ENCODE data around the gene KCNG4. TPM values are rescaled to one million over a fixed set of nuclear protein-coding genes. Genes with fewer than 3 reads are reported as not detected.

Gene KCNG4
- total RNA-seq, 1 experiment from 2014 or later: not detected

DNA sequence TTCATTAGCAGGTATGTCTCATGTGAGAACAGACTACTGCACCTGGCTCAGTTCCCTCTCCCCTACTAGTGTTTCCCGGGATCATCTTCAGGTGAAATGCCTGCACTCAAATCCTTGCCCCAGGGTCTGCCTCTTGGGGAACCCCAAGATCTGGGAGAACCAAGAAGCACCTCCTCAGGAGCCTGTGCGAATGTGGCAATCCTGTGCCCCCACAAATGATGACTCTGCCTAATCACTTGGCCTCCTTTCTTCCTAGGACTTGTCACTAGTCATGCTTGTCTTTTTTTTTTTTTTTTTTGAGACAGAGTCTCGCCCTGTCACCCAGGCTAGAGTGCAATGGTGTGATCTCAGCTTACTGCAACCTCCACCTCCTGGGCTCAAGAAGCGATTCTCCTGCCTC, 27.2 kb downstream of the KCNG4 start:
- Histone ChIP-seq H3K9me3 (ENCODE audit: control insufficient read depth in 1 of 2, insufficient read depth in 1 of 2, low read depth in 1 of 2, low read length in 2 of 2) (no peaks in the 10 kb centered on the region), H4K20me1 (ENCODE audit: insufficient read depth) (no peaks in the 10 kb centered on the region), H2AFZ (ENCODE audit: low read depth, low read length, poor library complexity, severe bottlenecking) (no peak overlapping the region), H3K9ac (ENCODE audit: low read length) (no peak overlapping the region), H3K27me3 (ENCODE audit: insufficient read depth, low read length) (no peaks in the 10 kb centered on the region), H3K27ac (ENCODE audit: low read depth, low read length) (no peak overlapping the region), H3K4me3 (replicated peaks in 1 of 2; ENCODE audit: low read depth in 1 of 2, low read length in 2 of 2) (no peak overlapping the region), H3K79me2 (ENCODE audit: insufficient read depth, low read length) (no peaks in the 10 kb centered on the region), H3K9me2 (ENCODE audit: insufficient read depth) (no peaks in the 10 kb centered on the region), H3K4me1 (ENCODE audit: control insufficient read depth in 1 of 2, insufficient read depth in 2 of 2, low read length in 2 of 2) (no peaks in the 10 kb centered on the region), H3K4me2 (ENCODE audit: low read length) (no peak overlapping the region), H3K36me3 (ENCODE audit: control insufficient read depth in 1 of 2, insufficient read depth in 2 of 2, low read length in 2 of 2) (no peaks in the 10 kb centered on the region)
- no peak for ATAC-seq
- ChIA-PET RAD21 (ENCODE audit: low non-redundant PET in 1 of 2, low total read pairs in 2 of 2, uncharacterized antibody in 2 of 2, unreplicated experiment in 2 of 2) (no interaction called here), POLR2A (no interaction called here), CTCF (no interaction called here)
- no peak for DNase-seq (ENCODE audit: low read depth, low spot score)
- intact Hi-C loops (cut with micrococcal nuclease): no loop called here
- no peak for TF ChIP-seq EZH2phosphoT487 (IDR thresholded peaks at IDR 0.05; ENCODE audit: borderline replicate concordance)
- no peak for TF ChIP-seq TCF7L2 (IDR thresholded peaks at IDR 0.05; ENCODE audit: borderline replicate concordance, extremely low read depth, insufficient read depth, insufficient read length)
- TF ChIP-seq EZH2 (IDR thresholded peaks at IDR 0.05): no peak
- no peak for TF ChIP-seq CEBPB (IDR thresholded peaks at IDR 0.05; ENCODE audit: low read depth)
- no peak for TF ChIP-seq YY1 (IDR thresholded peaks at IDR 0.05; ENCODE audit: extremely low read depth, insufficient replicate concordance, low read depth, low read length)
- TF ChIP-seq, protein P1, sequence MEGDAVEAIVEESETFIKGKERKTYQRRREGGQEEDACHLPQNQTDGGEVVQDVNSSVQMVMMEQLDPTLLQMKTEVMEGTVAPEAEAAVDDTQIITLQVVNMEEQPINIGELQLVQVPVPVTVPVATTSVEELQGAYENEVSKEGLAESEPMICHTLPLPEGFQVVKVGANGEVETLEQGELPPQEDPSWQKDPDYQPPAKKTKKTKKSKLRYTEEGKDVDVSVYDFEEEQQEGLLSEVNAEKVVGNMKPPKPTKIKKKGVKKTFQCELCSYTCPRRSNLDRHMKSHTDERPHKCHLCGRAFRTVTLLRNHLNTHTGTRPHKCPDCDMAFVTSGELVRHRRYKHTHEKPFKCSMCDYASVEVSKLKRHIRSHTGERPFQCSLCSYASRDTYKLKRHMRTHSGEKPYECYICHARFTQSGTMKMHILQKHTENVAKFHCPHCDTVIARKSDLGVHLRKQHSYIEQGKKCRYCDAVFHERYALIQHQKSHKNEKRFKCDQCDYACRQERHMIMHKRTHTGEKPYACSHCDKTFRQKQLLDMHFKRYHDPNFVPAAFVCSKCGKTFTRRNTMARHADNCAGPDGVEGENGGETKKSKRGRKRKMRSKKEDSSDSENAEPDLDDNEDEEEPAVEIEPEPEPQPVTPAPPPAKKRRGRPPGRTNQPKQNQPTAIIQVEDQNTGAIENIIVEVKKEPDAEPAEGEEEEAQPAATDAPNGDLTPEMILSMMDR (IDR thresholded peaks at IDR 0.05 in 2 of 3, conservative IDR thresholded peaks at IDR 0.05 in 1 of 3; ENCODE audit: borderline replicate concordance in 1 of 3, insufficient read depth in 1 of 3, low read depth in 2 of 3, low read length in 2 of 3): no peak
- TF ChIP-seq POLR2AphosphoS5 (IDR thresholded peaks at IDR 0.05; ENCODE audit: low read depth, low read length): no peak
- BruUV-seq (replicated peaks): no TSS peak

DNA sequence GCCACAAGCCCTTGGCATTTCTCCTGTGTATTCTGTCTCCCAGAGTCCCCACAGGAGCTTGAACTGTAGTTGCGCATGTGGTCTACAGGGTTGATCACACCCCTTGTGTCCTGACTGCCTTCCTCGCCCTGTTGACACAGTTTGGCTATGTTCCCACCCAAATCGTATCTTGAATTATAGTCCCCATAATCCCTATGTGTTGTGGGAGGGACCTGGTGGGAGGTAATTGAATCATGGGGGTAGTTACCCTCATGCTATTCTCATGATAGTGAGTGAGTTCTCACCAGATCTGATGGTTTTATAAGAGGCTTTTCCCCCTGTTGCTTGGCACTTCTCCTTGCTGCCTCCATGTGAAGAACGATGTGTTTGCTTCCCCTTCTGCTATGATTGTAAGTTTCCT, 27.7 kb downstream of the KCNG4 start:
- H3K27ac ChIP-seq (ENCODE audit: low read depth, low read length): no peak overlapping the region
- H3K9ac ChIP-seq (ENCODE audit: low read length): no peak overlapping the region
- ChIA-PET RAD21 (ENCODE audit: low non-redundant PET in 1 of 2, low total read pairs in 2 of 2, uncharacterized antibody in 2 of 2, unreplicated experiment in 2 of 2) (no interaction called here), POLR2A (no interaction called here), CTCF (no interaction called here)
- H3K27me3 ChIP-seq (ENCODE audit: insufficient read depth, low read length): no peaks in the 10 kb centered on the region
- H3K4me2 ChIP-seq (ENCODE audit: low read length): no peak overlapping the region
- no peak overlapping the region for H3K4me3 ChIP-seq (replicated peaks in 1 of 2; ENCODE audit: low read depth in 1 of 2, low read length in 2 of 2)
- DNase-seq (ENCODE audit: low read depth, low spot score): no peak
- no TSS peak for BruUV-seq (replicated peaks)
- H4K20me1 ChIP-seq (ENCODE audit: insufficient read depth): no peaks in the 10 kb centered on the region
- H3K36me3 ChIP-seq (ENCODE audit: control insufficient read depth in 1 of 2, insufficient read depth in 2 of 2, low read length in 2 of 2): no peaks in the 10 kb centered on the region
- no peaks in the 10 kb centered on the region for H3K9me3 ChIP-seq (ENCODE audit: control insufficient read depth in 1 of 2, insufficient read depth in 1 of 2, low read depth in 1 of 2, low read length in 2 of 2)
- H3K4me1 ChIP-seq (ENCODE audit: control insufficient read depth in 1 of 2, insufficient read depth in 2 of 2, low read length in 2 of 2): no peaks in the 10 kb centered on the region
- H3K79me2 ChIP-seq (ENCODE audit: insufficient read depth, low read length): no peaks in the 10 kb centered on the region
- no peak overlapping the region for H2AFZ ChIP-seq (ENCODE audit: low read depth, low read length, poor library complexity, severe bottlenecking)
- intact Hi-C loops (cut with micrococcal nuclease): no loop called here
- TF ChIP-seq EZH2phosphoT487 (IDR thresholded peaks at IDR 0.05; ENCODE audit: borderline replicate concordance) (no peak), CEBPB (IDR thresholded peaks at IDR 0.05; ENCODE audit: low read depth) (no peak), ATF3 (IDR thresholded peaks at IDR 0.05) (no peak), SIN3A (IDR thresholded peaks at IDR 0.05; ENCODE audit: low read depth) (no peak), FOSL1 (IDR thresholded peaks at IDR 0.05; ENCODE audit: low read depth) (no peak), TCF7L2 (IDR thresholded peaks at IDR 0.05; ENCODE audit: borderline replicate concordance, extremely low read depth, insufficient read depth, insufficient read length) (no peak)
- TF ChIP-seq, protein P2, sequence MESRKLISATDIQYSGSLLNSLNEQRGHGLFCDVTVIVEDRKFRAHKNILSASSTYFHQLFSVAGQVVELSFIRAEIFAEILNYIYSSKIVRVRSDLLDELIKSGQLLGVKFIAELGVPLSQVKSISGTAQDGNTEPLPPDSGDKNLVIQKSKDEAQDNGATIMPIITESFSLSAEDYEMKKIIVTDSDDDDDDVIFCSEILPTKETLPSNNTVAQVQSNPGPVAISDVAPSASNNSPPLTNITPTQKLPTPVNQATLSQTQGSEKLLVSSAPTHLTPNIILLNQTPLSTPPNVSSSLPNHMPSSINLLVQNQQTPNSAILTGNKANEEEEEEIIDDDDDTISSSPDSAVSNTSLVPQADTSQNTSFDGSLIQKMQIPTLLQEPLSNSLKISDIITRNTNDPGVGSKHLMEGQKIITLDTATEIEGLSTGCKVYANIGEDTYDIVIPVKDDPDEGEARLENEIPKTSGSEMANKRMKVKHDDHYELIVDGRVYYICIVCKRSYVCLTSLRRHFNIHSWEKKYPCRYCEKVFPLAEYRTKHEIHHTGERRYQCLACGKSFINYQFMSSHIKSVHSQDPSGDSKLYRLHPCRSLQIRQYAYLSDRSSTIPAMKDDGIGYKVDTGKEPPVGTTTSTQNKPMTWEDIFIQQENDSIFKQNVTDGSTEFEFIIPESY (IDR thresholded peaks at IDR 0.05; ENCODE audit: extremely low read depth, insufficient replicate concordance, low read length): no peak
- ATAC-seq: no peak
- H3K9me2 ChIP-seq (ENCODE audit: insufficient read depth): no peaks in the 10 kb centered on the region

Measured in HCT116 (cell line).